Left forelimb (tissue), 1 donor: Measurements from ENCODE around the gene ITGA1.

Experiments used
- DNase-seq: peaks from one replicate; pipeline ENCODE4 v3.0.0-alpha.2; 2018; ENCODE audit warnings: low spot score

The ITGA1 gene

GRCh38 chr5:52772668-52773067 is 15.0 kb upstream of the ITGA1 start:
- no peak for DNase-seq

- no peak for DNase-seq
Measured at GRCh38 chr5:52773342-52773741, 14.4 kb upstream of the ITGA1 start.

- no peak for DNase-seq
Measured at GRCh38 chr5:52774005-52774410, 13.7 kb upstream of the ITGA1 start.

GRCh38 chr5:52776116-52776515 is 11.6 kb upstream of the ITGA1 start:
- DNase-seq = no peak

GRCh38 chr5:52777186-52777585 is 10.5 kb upstream of the ITGA1 start:
- no peak for DNase-seq

- no peak for DNase-seq
Measured at GRCh38 chr5:52778781-52779180, 8.9 kb upstream of the ITGA1 start.

- no peak for DNase-seq
Measured at GRCh38 chr5:52779213-52779612, 8.5 kb upstream of the ITGA1 start.

GRCh38 chr5:52783226-52783959 is 4.3 kb upstream of the ITGA1 start:
- no peak for DNase-seq

- no peak for DNase-seq
Measured at GRCh38 chr5:52784737-52785136, 3.0 kb upstream of the ITGA1 start.

GRCh38 chr5:52786391-52786790 is 1.3 kb upstream of the ITGA1 start:
- DNase-seq = no peak

- no peak for DNase-seq
Measured at GRCh38 chr5:52786949-52787599, 642 bp upstream of the ITGA1 start.

GRCh38 chr5:52788505-52788821 is 747 bp downstream of the ITGA1 start:
- no peak for DNase-seq

GRCh38 chr5:52789378-52789777 is 1.7 kb downstream of the ITGA1 start:
- no peak for DNase-seq

- DNase-seq = no peak
Measured at GRCh38 chr5:52789851-52790250, 2.1 kb downstream of the ITGA1 start.

GRCh38 chr5:52791366-52791765 is 3.6 kb downstream of the ITGA1 start:
- DNase-seq = no peak

- DNase-seq = no peak
Measured at GRCh38 chr5:52794519-52794918, 6.8 kb downstream of the ITGA1 start.

- DNase-seq = no peak
Measured at GRCh38 chr5:52796031-52796430, 8.3 kb downstream of the ITGA1 start.

- no peak for DNase-seq
Measured at GRCh38 chr5:52796516-52797103, 8.9 kb downstream of the ITGA1 start.

GRCh38 chr5:52798938-52799337 is 11.2 kb downstream of the ITGA1 start:
- no peak for DNase-seq

GRCh38 chr5:52799358-52799982 is 11.8 kb downstream of the ITGA1 start:
- peak; percentile 75 for DNase-seq

- peak; percentile 93 for DNase-seq
Measured at GRCh38 chr5:52799983-52800393, 12.3 kb downstream of the ITGA1 start.

- peak; percentile 71 for DNase-seq
Measured at GRCh38 chr5:52800394-52801213, 12.9 kb downstream of the ITGA1 start.
